ENCODE measurements around the gene DPEP3. TPM values are rescaled to one million over a fixed set of nuclear protein-coding genes. Genes with fewer than 3 reads are reported as not detected.
A peak's percentile ranks its signal among the peaks of the same experiment; 100 is the strongest.
"Not testable (repeated sequence)": the region's sequence is repeated elsewhere in the genome, so short reads cannot be mapped to it uniquely, and the experiment has no call there.

The DPEP3 gene
- total RNA-seq, 4 donors from 2014 or later: 0.15 to 0.26 TPM; not detected in 2

DNA sequence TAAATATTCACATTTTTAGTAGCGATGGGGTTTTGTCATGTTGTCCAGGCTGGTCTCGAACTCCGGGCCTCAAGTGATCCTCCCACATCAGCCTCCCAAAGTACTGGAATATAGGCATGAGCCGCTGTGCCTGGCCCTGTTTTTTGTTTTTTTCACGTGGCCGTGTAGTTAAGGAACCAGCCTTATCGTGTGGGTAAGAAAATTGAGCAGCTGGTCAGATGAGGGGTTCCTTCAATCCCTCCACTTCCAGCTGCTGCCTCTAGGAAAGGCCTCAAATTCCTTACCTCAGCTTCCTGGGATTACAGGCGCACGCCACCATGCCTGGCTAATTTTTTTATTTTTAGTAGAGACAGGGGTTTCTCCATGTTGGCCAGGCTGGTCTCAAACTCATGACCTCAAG lies 24.9 kb upstream of the DPEP3 start:
- no peak for DNase-seq (ENCODE audit: low spot score in 2 of 2)
- intact Hi-C loops (cut with DNase I; ENCODE audit: low total_unique reads): no loop called here
- H3K4me3 ChIP-seq (ENCODE audit: low read depth, poor library complexity, severe bottlenecking): no peak overlapping the region
- no peak for TF ChIP-seq CTCF (IDR thresholded peaks at IDR 0.05)
- no peak for TF ChIP-seq POLR2A (IDR thresholded peaks at IDR 0.05)
- 78 to 79% methylated on average over 9 of the region's 9 CpGs for WGBS, 2 donors

DNA sequence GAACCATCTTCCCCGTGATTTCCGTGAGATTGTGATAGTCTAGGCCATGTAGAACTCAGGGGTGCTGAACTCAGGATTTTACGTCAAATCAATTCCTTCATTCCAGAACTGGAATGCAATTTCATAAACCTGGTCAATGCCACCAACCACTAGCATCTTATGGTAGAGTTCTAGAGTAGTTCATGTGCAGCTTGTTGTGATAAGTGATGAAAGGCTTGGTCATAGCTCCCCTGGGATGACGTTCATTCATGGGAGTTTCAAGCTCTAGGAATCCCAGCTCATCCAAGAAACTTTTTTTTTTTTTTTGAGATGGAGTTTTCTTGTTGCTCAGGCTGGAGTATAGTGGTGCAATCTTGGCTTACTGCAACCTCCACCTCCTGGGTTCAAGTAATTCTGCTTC lies 22.7 kb upstream of the DPEP3 start:
- no peak overlapping the region for H3K4me3 ChIP-seq (ENCODE audit: low read depth, poor library complexity, severe bottlenecking)
- WGBS, 2 donors: 71 to 82% methylated on average over 4 of the region's 4 CpGs
- TF ChIP-seq CTCF (IDR thresholded peaks at IDR 0.05) (no peak), POLR2A (IDR thresholded peaks at IDR 0.05) (no peak)
- intact Hi-C loops (cut with DNase I; ENCODE audit: low total_unique reads): no loop called here
- DNase-seq (ENCODE audit: low spot score in 2 of 2): no peak

DNA sequence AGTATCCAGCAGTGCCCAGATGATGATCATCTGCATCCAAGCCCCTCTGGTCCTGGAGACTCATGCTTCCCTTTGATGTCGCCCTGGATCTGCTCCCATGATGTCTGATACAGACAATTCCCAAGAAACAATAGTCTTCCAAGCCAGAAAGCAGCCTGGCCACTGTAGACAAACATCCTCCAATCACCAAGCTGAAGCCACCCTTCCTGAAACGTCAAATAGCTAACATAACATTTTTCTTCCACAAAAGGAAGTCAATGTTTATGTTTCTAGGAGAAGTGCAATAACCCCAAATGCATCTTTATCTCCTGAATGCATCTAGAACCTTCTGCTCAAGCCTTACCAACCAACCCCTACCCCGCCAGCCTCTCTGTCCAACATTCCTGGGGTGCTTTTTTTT lies 20.2 kb upstream of the DPEP3 start:
- WGBS, 2 donors: 50 to 56% methylated on average over 3 of the region's 3 CpGs
- no peak overlapping the region for H3K4me3 ChIP-seq (ENCODE audit: low read depth, poor library complexity, severe bottlenecking)
- DNase-seq (ENCODE audit: low spot score in 2 of 2): no peak
- intact Hi-C loops (cut with DNase I; ENCODE audit: low total_unique reads): no loop called here
- TF ChIP-seq CTCF (IDR thresholded peaks at IDR 0.05): no peak
- TF ChIP-seq POLR2A (IDR thresholded peaks at IDR 0.05): no peak

DNA sequence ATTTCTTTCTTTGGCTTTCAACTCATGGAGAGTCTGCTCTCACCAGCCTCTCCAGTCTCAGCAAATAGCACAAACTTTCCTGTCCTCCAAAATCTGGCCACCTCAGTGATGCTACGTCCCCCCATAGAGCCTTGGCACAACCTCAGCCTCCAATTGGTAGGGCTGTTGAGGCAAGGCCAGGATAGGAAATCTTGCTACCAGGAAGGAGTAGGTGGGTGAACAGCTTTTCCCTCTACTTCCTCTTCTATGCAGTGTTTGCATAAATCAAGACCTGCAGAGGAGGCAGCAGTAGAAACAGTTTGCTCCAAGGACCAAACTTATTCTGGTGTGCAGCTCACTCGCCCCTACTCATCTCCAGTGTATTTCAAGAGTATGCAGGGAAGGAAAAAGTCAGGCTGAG lies 19.7 kb upstream of the DPEP3 start:
- WGBS, 2 donors: 44 to 53% methylated on average over 2 of the region's 2 CpGs
- TF ChIP-seq POLR2A (IDR thresholded peaks at IDR 0.05) (no peak), CTCF (IDR thresholded peaks at IDR 0.05) (no peak)
- intact Hi-C loops (cut with DNase I; ENCODE audit: low total_unique reads): loop anchor here (10.0 kb wide), 1 partner anchor 225 kb away; no protein-coding TSS in a partner anchor
- no peak overlapping the region for H3K4me3 ChIP-seq (ENCODE audit: low read depth, poor library complexity, severe bottlenecking)
- no peak for DNase-seq (ENCODE audit: low spot score in 2 of 2)

DNA sequence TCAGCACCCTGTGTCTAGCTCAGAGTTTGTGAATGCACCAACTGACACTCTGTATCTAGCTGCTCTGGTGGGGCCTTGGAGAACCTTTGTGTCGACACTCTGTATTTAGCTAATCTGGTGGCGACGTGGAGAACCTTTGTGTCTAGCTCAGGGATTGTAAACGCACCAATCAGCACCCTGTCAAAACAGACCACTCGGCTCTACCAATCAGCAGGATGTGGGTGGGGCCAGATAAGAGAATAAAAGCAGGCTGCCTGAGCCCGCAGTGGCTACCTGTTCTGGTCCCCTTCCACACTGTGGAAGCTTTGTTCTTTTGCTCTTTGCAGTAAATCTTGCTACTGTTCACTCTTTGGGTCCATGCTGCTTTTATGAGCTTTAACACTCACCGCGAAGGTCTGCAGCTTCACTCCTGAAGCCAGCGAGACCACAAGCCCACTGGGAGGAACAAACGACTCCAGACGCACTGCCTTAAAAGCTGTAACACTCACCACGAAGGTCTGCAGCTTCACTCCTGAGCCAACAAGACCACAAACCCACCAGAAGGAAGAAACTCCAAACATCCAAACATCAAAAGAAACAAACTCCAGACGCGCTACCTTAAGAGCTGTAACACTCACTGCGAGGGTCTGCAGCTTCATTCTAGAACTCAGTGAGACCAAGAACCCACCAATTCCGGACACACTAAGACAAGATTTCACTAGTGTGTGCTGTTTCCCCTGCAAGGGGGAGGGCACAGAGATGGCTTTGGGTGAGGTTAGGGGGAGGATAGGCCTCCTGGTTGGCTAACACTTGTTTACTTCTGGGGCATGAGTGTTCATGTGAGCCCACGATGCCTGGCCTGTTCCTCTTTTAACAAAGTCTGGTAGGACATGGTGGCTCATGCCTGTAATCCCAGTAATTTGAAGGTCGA lies 18.7 kb upstream of the DPEP3 start, which contains the start of gene DPEP2:
Gene DPEP2, minus strand, starts transcription at position 706 of the 910 bp plus-strand sequence. CDS start 6,272 bp downstream, outside the sequence.
- H3K4me3 ChIP-seq (ENCODE audit: low read depth, poor library complexity, severe bottlenecking): not testable (repeated sequence)
- DNase-seq (ENCODE audit: low spot score in 2 of 2): peak in 1 of 2 donors; percentile 41
- intact Hi-C loops (cut with DNase I; ENCODE audit: low total_unique reads): loop anchor here (10.0 kb wide), 1 partner anchor 226 kb away; no protein-coding TSS in a partner anchor
- 71 to 75% methylated on average over 18 of the region's 18 CpGs for WGBS, 2 donors

GRCh38 chr16:67998231-67998778 lies 18.0 kb upstream of the DPEP3 start:
- not testable (repeated sequence) for DNase-seq (ENCODE audit: low spot score in 2 of 2); H3K4me3 ChIP-seq (ENCODE audit: low read depth, poor library complexity, severe bottlenecking)
- intact Hi-C loops (cut with DNase I; ENCODE audit: low total_unique reads): loop anchor here (10.0 kb wide), 1 partner anchor 226 kb away; no protein-coding TSS in a partner anchor
- 92 to 100% methylated on average over 10 to 36 of the region's 36 CpGs for WGBS, 2 donors
